Measurements from ENCODE around the gene RPP21. TPM values are rescaled to one million over a fixed set of nuclear protein-coding genes. Genes with fewer than 3 reads are reported as not detected.

Gene RPP21
- total and polyA plus RNA-seq, 2 of the 8 experiments (the other 6 are each of a cell fraction or from before 2014, with no cell fraction given): 63.0 to 219 TPM

GRCh38 chr6:30341728-30342127 is 3.2 kb upstream of the RPP21 start (continued):
- TF ChIP-seq RBBP5 (IDR thresholded peaks at IDR 0.05; ENCODE audit: borderline replicate concordance, low read depth, low read length) (no peak), ATF3 (IDR thresholded peaks at IDR 0.05; ENCODE audit: insufficient read depth, low read depth, low read length) (no peak)

Measured in H1 (cell line).